PFSK-1 (cell line): ENCODE results near the gene SLC39A11.
A peak's percentile ranks its signal among the peaks of the same experiment; 100 is the strongest.

Experiments used
- FOXP2 ChIP-seq: optimal IDR thresholded peaks from 2 replicates; pipeline ENCODE3; 2011; ENCODE audit warnings: borderline replicate concordance, control low read depth, inconsistent platforms; ENCODE audit not compliant: insufficient read depth; ENCODE audit errors: extremely low read length, extremely low read depth
- POLR2AphosphoS5 ChIP-seq: IDR thresholded peaks from 2 replicates; pipeline ENCODE4 v1.6.1; 2012; ENCODE audit warnings: low read depth, mild to moderate bottlenecking, control low read depth, low read length, moderate library complexity
- SIN3A ChIP-seq: IDR thresholded peaks from 2 replicates; pipeline ENCODE4 v1.6.1; 2012; ENCODE audit warnings: mild to moderate bottlenecking, low read length, moderate library complexity, borderline replicate concordance; ENCODE audit not compliant: insufficient read depth
- TAF1 ChIP-seq: IDR thresholded peaks from 2 replicates; pipeline ENCODE4 v1.6.1; 2012; ENCODE audit warnings: low read length, control low read depth, borderline replicate concordance; ENCODE audit not compliant: insufficient read depth
- TF ChIP-seq, protein P1 (sequence below), 2 experiments: IDR thresholded peaks; 2 replicates each; pipeline versions ENCODE4 v1.6.1 to v1.8.0; 2011 to 2012; ENCODE audit warnings: low read depth in 2 of 2, low read length in 2 of 2, control low read depth in 1 of 2, inconsistent platforms in 1 of 2, mild to moderate bottlenecking in 1 of 2, moderate library complexity in 1 of 2; ENCODE audit not compliant: insufficient read depth in 1 of 2

DNA sequence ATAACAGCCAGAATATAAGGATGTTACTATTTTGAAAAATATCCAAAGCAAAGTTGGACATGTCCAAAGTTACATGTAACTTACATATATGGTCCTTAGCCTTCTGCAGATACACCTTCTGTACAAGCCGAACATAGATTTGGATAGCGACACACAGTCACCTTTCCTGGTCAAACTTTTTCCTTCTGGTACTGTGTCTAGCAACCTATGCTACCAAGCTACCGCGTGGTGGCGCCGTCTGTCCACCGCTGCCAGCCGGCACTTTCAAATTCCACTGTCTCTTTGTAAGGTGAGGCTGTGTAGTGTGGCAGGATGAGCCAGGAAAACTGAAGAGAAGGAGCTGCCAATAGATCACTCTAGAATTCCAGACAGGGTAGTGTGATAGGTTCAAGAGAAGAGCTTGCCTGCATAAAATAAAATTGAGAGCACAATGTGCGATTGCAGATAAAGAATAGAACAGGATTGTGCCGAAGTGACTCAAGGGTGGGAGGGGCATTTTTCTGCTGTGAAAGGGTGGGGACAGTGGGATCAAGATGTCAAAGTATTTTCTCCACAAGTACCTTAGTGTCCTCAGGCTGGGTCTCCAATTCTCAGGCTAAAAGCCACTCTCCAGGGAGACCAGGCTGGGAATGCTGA lies 366.9 kb downstream of the SLC39A11 start:
- TF ChIP-seq, protein P1, sequence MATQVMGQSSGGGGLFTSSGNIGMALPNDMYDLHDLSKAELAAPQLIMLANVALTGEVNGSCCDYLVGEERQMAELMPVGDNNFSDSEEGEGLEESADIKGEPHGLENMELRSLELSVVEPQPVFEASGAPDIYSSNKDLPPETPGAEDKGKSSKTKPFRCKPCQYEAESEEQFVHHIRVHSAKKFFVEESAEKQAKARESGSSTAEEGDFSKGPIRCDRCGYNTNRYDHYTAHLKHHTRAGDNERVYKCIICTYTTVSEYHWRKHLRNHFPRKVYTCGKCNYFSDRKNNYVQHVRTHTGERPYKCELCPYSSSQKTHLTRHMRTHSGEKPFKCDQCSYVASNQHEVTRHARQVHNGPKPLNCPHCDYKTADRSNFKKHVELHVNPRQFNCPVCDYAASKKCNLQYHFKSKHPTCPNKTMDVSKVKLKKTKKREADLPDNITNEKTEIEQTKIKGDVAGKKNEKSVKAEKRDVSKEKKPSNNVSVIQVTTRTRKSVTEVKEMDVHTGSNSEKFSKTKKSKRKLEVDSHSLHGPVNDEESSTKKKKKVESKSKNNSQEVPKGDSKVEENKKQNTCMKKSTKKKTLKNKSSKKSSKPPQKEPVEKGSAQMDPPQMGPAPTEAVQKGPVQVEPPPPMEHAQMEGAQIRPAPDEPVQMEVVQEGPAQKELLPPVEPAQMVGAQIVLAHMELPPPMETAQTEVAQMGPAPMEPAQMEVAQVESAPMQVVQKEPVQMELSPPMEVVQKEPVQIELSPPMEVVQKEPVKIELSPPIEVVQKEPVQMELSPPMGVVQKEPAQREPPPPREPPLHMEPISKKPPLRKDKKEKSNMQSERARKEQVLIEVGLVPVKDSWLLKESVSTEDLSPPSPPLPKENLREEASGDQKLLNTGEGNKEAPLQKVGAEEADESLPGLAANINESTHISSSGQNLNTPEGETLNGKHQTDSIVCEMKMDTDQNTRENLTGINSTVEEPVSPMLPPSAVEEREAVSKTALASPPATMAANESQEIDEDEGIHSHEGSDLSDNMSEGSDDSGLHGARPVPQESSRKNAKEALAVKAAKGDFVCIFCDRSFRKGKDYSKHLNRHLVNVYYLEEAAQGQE (IDR thresholded peaks at IDR 0.05; ENCODE audit: insufficient read depth in 1 of 2, low read depth in 2 of 2, low read length in 2 of 2) = 0 out of 4 replicates have a peak, but pooled peaks of 1 of the 2 experiments have one; percentile 14
- TF ChIP-seq POLR2AphosphoS5 = no peak
- no peak for TF ChIP-seq TAF1
- no peak for TF ChIP-seq SIN3A
- no peak for TF ChIP-seq FOXP2
